ENCODE measurements around the gene LRRC4C.

GRCh38 chr11:40602866-40603552 lies 856.4 kb downstream of the LRRC4C start:
- TF ChIP-seq POLR2A (IDR thresholded peaks at IDR 0.05; ENCODE audit: low read length), result no peak
- no peak for TF ChIP-seq GATA1 (IDR thresholded peaks at IDR 0.05; ENCODE audit: low read depth, low read length)
